Right atrium auricular region (tissue), 2 donors: ENCODE results near the gene FSD1. TPM values are rescaled to one million over a fixed set of nuclear protein-coding genes. Genes with fewer than 3 reads are reported as not detected.

ENCODE experiments used
- DNase-seq: peaks from one replicate; pipeline ENCODE4 v3.0.0-alpha.2; 2019; ENCODE audit warnings: low spot score
- H3K27ac ChIP-seq, 2 donors: fragments of 200-600 bp; sonication (generic); 1 replicate in 1 of 2; 2 replicates in 1 of 2; pipeline ENCODE4 v1.5.1; 2016 to 2019
- H3K27me3 ChIP-seq, 2 donors: fragments of 200-600 bp; sonication (generic); one replicate each; pipeline versions ENCODE4 v1.5.1 to v1.6.0; 2017 to 2019
- H3K36me3 ChIP-seq: fragments of 200-600 bp; sonication (generic); one replicate; pipeline ENCODE4 v1.5.1; 2016
- H3K4me1 ChIP-seq, 2 donors: fragments of 200-600 bp; sonication (generic); one replicate each; pipeline versions ENCODE4 v1.5.1 to v1.6.0; 2017 to 2019
- H3K4me3 ChIP-seq, 2 donors: fragments of 200-600 bp; sonication (generic); 1 replicate in 1 of 2; 2 replicates in 1 of 2; pipeline ENCODE4 v1.5.1; 2017 to 2019; ENCODE audit warnings: mild to moderate bottlenecking in 1 of 2, moderate library complexity in 1 of 2
- H3K9me3 ChIP-seq, 2 donors: fragments of 200-600 bp; sonication (generic); one replicate each; pipeline ENCODE4 v1.5.1; 2019
- total RNA-seq, 2 donors: library from RNA; depleted of rRNA; stranded (reverse); fragments of >200 nt; gene quantifications; one replicate each; pipeline ENCODE4 v1.1.0, GENCODE V29; 2016
- TF ChIP-seq, protein P1 (sequence below), 2 donors: fragments of 200-600 bp; sonication (generic); IDR thresholded peaks; one replicate each; pipeline ENCODE4 v1.5.1; 2019; ENCODE audit warnings: antibody characterized with exemption in 2 of 2

Gene FSD1
- total RNA-seq: not detected

DNA sequence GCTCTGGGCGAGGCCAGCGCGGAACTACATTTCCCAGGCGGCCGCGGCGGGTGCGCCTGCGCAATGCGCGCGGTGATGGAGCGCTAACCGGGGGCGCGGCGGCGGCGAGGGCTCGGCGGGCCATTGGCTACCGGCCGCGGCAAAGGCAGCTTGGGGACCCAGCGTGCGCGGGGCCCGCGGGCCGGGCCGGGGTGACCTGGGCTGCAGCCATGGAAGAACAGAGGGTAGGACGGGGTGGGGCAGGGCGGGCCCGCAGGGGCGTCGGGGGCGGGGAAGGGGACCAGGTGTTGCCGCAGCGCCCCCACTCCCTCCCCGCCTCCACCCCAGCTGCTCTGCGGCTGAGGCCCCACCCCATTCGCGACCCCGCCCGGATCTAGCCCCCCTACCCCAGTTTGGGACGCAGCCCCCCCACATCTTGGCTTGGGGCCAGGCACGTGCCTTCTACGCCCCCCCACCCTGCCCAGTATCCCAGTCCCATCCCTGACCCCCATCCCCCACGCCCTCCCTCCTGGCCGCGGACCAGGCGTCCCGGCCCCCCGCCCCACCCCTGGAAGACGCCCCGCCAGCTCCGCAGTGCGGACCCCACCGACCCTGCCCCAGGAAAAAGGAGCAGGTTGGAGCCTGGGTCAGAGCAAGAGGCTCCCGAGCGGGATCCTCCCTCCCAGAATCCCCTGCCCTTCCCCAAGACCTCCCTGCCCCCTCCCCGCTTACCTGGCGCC, at the start of gene FSD1:
FSD1 (plus strand) TSS at position 61 of the 719 bp plus-strand sequence; CDS start at position 210, 149 bp downstream.
- no peaks in the 10 kb centered on the region for H3K9me3 ChIP-seq
- TF ChIP-seq, protein P1, sequence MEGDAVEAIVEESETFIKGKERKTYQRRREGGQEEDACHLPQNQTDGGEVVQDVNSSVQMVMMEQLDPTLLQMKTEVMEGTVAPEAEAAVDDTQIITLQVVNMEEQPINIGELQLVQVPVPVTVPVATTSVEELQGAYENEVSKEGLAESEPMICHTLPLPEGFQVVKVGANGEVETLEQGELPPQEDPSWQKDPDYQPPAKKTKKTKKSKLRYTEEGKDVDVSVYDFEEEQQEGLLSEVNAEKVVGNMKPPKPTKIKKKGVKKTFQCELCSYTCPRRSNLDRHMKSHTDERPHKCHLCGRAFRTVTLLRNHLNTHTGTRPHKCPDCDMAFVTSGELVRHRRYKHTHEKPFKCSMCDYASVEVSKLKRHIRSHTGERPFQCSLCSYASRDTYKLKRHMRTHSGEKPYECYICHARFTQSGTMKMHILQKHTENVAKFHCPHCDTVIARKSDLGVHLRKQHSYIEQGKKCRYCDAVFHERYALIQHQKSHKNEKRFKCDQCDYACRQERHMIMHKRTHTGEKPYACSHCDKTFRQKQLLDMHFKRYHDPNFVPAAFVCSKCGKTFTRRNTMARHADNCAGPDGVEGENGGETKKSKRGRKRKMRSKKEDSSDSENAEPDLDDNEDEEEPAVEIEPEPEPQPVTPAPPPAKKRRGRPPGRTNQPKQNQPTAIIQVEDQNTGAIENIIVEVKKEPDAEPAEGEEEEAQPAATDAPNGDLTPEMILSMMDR (IDR thresholded peaks at IDR 0.05): no peak
- H3K27me3 ChIP-seq: no peaks in the 10 kb centered on the region
- H3K36me3 ChIP-seq: no peaks in the 10 kb centered on the region
- peaks cover 0 to 7% of the 10 kb centered on the region in 2 donors for H3K4me1 ChIP-seq
- no peak within 1 kb of the TSS for H3K27ac ChIP-seq
- DNase-seq: no peak
- H3K4me3 ChIP-seq: peak within 1 kb of the TSS in 1 of 2 donors; percentile 29

DNA sequence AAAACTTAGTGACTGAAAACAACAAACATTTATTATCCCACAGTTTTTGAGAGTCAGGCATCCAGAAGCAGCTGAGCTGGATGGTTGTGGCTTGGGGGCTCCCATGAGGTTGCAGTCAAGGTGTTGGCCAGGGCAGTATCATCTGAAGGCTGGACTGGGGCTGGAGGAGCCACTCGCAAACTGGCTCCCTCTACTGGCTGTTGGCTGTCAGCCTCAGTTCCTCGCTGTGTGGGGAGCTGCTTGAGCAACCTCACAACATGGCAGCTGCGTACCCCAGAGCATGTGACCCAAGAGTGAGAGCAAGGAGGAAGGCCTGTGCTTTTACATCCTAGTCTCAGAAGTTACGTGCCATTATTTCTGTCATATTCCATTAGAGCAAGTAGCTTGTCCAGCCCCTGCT, 47.8 kb upstream of the FSD1 start:
- Histone ChIP-seq H3K4me1 (no peaks in the 10 kb centered on the region), H3K9me3 (peaks cover 0 to 12% of the 10 kb centered on the region in 2 donors), H3K27me3 (no peaks in the 10 kb centered on the region), H3K36me3 (peaks cover 86% of the 10 kb centered on the region), H3K4me3 (no peak overlapping the region), H3K27ac (no peak overlapping the region)
- TF ChIP-seq, protein P1 (IDR thresholded peaks at IDR 0.05): no peak
- DNase-seq: no peak

DNA sequence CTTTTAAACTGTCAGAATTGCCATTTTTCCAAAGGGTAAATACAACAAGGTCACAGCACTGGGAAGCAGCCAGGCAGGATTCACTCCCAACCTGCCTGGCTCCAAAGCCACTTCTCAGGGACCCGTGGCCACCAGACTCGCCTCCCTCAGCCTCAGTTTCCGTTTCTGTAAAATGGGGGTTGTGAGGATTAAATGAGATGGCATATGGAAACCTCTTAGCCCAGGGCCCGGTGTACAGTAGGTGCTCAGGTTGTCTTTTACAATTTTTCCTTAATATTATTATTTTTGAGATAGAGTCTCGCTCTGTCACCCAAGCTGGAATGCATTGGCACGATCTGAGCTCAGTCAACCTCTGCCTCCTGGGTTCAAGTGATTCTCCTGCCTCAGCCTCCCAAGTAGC, 47.4 kb upstream of the FSD1 start:
- H3K27me3 ChIP-seq: no peaks in the 10 kb centered on the region
- DNase-seq: no peak
- no peaks in the 10 kb centered on the region for H3K4me1 ChIP-seq
- no peak overlapping the region for H3K4me3 ChIP-seq
- H3K36me3 ChIP-seq: peaks cover 85% of the 10 kb centered on the region
- TF ChIP-seq, protein P1 (IDR thresholded peaks at IDR 0.05): no peak
- H3K27ac ChIP-seq: no peak overlapping the region
- peaks cover 0 to 12% of the 10 kb centered on the region in 2 donors for H3K9me3 ChIP-seq

DNA sequence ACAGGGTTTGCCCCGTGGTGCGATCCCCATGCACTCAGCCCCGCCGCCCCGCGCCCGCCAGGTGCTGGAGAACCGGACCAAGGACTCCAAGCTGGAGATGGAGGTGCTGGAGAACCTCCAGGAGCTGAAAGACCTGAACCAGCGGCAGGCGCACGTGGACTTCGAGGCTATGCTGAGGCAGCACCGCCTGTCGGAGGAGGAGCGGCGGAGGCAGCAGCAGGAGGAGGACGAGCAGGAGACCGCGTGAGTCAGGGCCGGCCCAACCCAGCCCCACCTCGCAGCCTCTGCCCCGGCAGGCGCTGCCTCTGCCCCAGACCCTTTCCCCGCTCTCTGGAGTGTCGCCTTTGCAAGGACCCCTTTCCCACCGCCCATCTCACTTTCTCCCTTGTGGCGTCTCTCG, 46.2 kb upstream of the FSD1 start:
- Histone ChIP-seq H3K36me3 (peaks cover 86% of the 10 kb centered on the region), H3K4me1 (no peaks in the 10 kb centered on the region), H3K9me3 (peaks cover 0 to 12% of the 10 kb centered on the region in 2 donors), H3K4me3 (no peak overlapping the region), H3K27ac (no peak overlapping the region), H3K27me3 (no peaks in the 10 kb centered on the region)
- TF ChIP-seq, protein P1 (IDR thresholded peaks at IDR 0.05): no peak
- no peak for DNase-seq

DNA sequence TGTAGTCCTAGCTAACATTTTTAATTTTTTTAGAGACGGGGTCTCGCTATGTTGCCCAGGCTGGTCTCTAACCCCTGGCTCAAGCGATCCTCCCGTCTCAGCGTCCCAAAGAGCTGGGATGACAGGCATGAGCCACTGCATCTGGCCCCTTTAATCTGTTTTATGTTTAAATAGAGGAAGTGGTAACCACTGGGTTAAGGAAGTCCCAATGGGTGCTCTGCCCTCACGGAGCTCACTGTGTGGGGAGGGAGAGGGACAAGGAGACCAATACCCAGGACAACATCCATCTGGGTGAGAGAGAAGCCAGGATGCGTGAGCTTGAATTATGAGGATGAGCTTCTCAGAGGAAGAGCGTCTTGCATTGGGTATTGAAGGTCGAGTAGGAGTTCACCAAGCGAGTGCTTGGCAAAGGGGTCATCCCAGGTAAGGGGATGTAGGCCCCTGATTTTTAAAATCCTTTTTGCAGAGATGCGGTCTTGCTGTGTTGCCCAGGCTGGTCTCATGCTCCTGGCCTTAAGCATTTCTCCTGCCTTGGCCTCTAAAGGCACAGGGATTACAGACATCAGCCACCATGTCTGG, 43.7 kb upstream of the FSD1 start:
- DNase-seq: no peak
- Histone ChIP-seq H3K9me3 (peaks cover 0 to 4% of the 10 kb centered on the region in 2 donors), H3K27me3 (no peaks in the 10 kb centered on the region), H3K4me1 (no peaks in the 10 kb centered on the region), H3K36me3 (peaks cover 70% of the 10 kb centered on the region), H3K27ac (no peak overlapping the region), H3K4me3 (no peak overlapping the region)
- TF ChIP-seq, protein P1 (IDR thresholded peaks at IDR 0.05): no peak
